Liver (tissue), 9 donors: ENCODE data around the gene UBE3D. TPM values are rescaled to one million over a fixed set of nuclear protein-coding genes. Genes with fewer than 3 reads are reported as not detected.

Experiments used
- DNase-seq: peaks from one replicate; pipeline ENCODE4 v3.0.0-alpha.2; 2017; ENCODE audit warnings: low spot score
- H3K27ac ChIP-seq, 2 donors: one replicate each; pipeline ENCODE4 v1.7.0; 2013; ENCODE audit warnings: inconsistent platforms in 2 of 2, low read length in 2 of 2, control low read depth in 1 of 2, low read depth in 1 of 2, mild to moderate bottlenecking in 1 of 2
- H3K27me3 ChIP-seq, 4 donors: one replicate each; pipeline versions ENCODE4 v1.6.1 to v1.7.0; 2013; ENCODE audit warnings: low read length in 3 of 4, inconsistent platforms in 1 of 4, mild to moderate bottlenecking in 1 of 4, moderate library complexity in 1 of 4; ENCODE audit not compliant: control insufficient read depth in 4 of 4, insufficient read depth in 4 of 4
- H3K36me3 ChIP-seq, 4 donors: one replicate each; pipeline versions ENCODE4 v1.6.1 to v1.7.0; 2013; ENCODE audit warnings: low read length in 3 of 4, mild to moderate bottlenecking in 3 of 4, low read depth in 1 of 4, moderate library complexity in 1 of 4; ENCODE audit not compliant: control insufficient read depth in 4 of 4, insufficient read depth in 3 of 4
- H3K4me1 ChIP-seq, 4 donors: one replicate each; pipeline versions ENCODE4 v1.6.1 to v1.7.0; 2013; ENCODE audit warnings: low read length in 3 of 4, mild to moderate bottlenecking in 3 of 4, moderate library complexity in 1 of 4; ENCODE audit not compliant: control insufficient read depth in 4 of 4, insufficient read depth in 4 of 4
- H3K4me3 ChIP-seq, 3 donors: one replicate each; pipeline versions ENCODE4 v1.6.1 to v1.7.0; 2013; ENCODE audit warnings: low read length in 3 of 3, control low read depth in 1 of 3, low read depth in 1 of 3, mild to moderate bottlenecking in 1 of 3
- H3K9ac ChIP-seq, 2 donors: one replicate each; pipeline ENCODE4 v1.7.0; 2013; ENCODE audit warnings: low read length in 2 of 2, mild to moderate bottlenecking in 2 of 2, moderate library complexity in 2 of 2, control low read depth in 1 of 2, low read depth in 1 of 2
- H3K9me3 ChIP-seq, 4 donors: one replicate each; pipeline versions ENCODE4 v1.6.1 to v1.7.0; 2013; ENCODE audit warnings: low read length in 3 of 4; ENCODE audit not compliant: control insufficient read depth in 4 of 4
- EGR1 ChIP-seq, 2 donors: IDR thresholded peaks; 2 replicates each; pipeline ENCODE4 v1.6.1; 2016 to 2018; ENCODE audit warnings: antibody characterized with exemption in 2 of 2, low read depth in 2 of 2
- FOXA1 ChIP-seq: IDR thresholded peaks from 2 replicates; pipeline ENCODE4 v1.6.1; 2016; ENCODE audit warnings: antibody characterized with exemption
- FOXA2 ChIP-seq: IDR thresholded peaks from 2 replicates; pipeline ENCODE4 v1.6.1; 2016; ENCODE audit warnings: antibody characterized with exemption
- GABPA ChIP-seq, 2 donors: IDR thresholded peaks in 1 of 2; conservative IDR thresholded peaks in 1 of 2; 2 replicates each; pipeline ENCODE4 v1.6.1; 2016; ENCODE audit warnings: antibody characterized with exemption in 2 of 2, mild to moderate bottlenecking in 1 of 2, moderate library complexity in 1 of 2
- HNF4A ChIP-seq, 2 donors: conservative IDR thresholded peaks; 2 replicates each; pipeline ENCODE4 v1.6.1; 2016; ENCODE audit warnings: antibody characterized with exemption in 2 of 2, mild to moderate bottlenecking in 2 of 2
- HNF4G ChIP-seq: IDR thresholded peaks from 2 replicates; pipeline ENCODE4 v1.6.1; 2016; ENCODE audit warnings: antibody characterized with exemption
- JUND ChIP-seq, 2 donors: IDR thresholded peaks; 2 replicates each; pipeline ENCODE4 v1.6.1; 2016; ENCODE audit warnings: antibody characterized with exemption in 2 of 2
- NR2F2 ChIP-seq: IDR thresholded peaks from 2 replicates; pipeline ENCODE4 v1.6.1; 2016; ENCODE audit warnings: antibody characterized with exemption
- RAD21 ChIP-seq, 2 donors: IDR thresholded peaks; 2 replicates each; pipeline ENCODE4 v1.6.1; 2016; ENCODE audit warnings: antibody characterized with exemption in 2 of 2, mild to moderate bottlenecking in 2 of 2
- RXRA ChIP-seq, 2 donors: IDR thresholded peaks; 2 replicates each; pipeline ENCODE4 v1.6.1; 2017 to 2018; ENCODE audit warnings: antibody characterized with exemption in 2 of 2, mild to moderate bottlenecking in 1 of 2
- SP1 ChIP-seq: IDR thresholded peaks from 2 replicates; pipeline ENCODE4 v1.6.1; 2018; ENCODE audit warnings: antibody characterized with exemption, mild to moderate bottlenecking
- TAF1 ChIP-seq: conservative IDR thresholded peaks from 2 replicates; pipeline ENCODE4 v1.6.1; 2016; ENCODE audit warnings: antibody characterized with exemption, mild to moderate bottlenecking
- YY1 ChIP-seq: IDR thresholded peaks from 2 replicates; pipeline ENCODE4 v1.6.1; 2016; ENCODE audit warnings: antibody characterized with exemption, mild to moderate bottlenecking
- WGBS: extraction: QIAGEN DNeasy Blood & Tissue Kit; methylation state at CpG from one replicate; pipeline ENCODE4 v1.1.7; 2013; 5-methylcytosine and 5-hydroxymethylcytosine counted together
- polyA plus RNA-seq, 2 donors: library from polyadenylated mRNA; stranded (reverse) in 1 of 2; unstranded in 1 of 2; fragments of 200-250 nt in 1 of 2; fragments of >200 nt in 1 of 2; fragmentation: Nextera tagmentation in 1 of 2; extraction: Ambion mirVana in 1 of 2; gene quantifications; one replicate each; pipeline versions ENCODE4 v1.2.1 to v1.2.3, GENCODE V29; 2013 to 2015
- total RNA-seq, 2 donors: library from RNA; depleted of rRNA; stranded (reverse); fragments of >200 nt; gene quantifications; one replicate each; pipeline ENCODE4 v1.2.3, GENCODE V29; 2014
- TF ChIP-seq, protein P1 (sequence below): IDR thresholded peaks from 2 replicates; pipeline ENCODE4 v1.6.1; 2016; ENCODE audit warnings: antibody characterized with exemption
- TF ChIP-seq, protein P2 (sequence below): IDR thresholded peaks from 2 replicates; pipeline ENCODE4 v1.6.1; 2016; ENCODE audit warnings: antibody characterized with exemption
- TF ChIP-seq, protein P3 (sequence below): IDR thresholded peaks from 2 replicates; pipeline ENCODE4 v1.6.1; 2016; ENCODE audit warnings: antibody characterized with exemption
- TF ChIP-seq, protein P4 (sequence below): fragments of 150-350 bp; IDR thresholded peaks from 2 replicates; pipeline ENCODE4 v1.5.1; 2017; ENCODE audit warnings: improper control_type of control experiment, low read depth, low read length; ENCODE audit not compliant: missing input control
- TF ChIP-seq, protein P5 (sequence below): IDR thresholded peaks from 2 replicates; pipeline ENCODE4 v1.6.1; 2016; ENCODE audit warnings: antibody characterized with exemption, mild to moderate bottlenecking
- donor health status: healthy.
- donor health status: healthy.
- donor health status: healthy.
- donor health status: healthy.
- donor health status: healthy.

Gene UBE3D
- total and polyA plus RNA-seq, 4 donors = 0.78 to 6.4 (median 1.9) TPM

DNA sequence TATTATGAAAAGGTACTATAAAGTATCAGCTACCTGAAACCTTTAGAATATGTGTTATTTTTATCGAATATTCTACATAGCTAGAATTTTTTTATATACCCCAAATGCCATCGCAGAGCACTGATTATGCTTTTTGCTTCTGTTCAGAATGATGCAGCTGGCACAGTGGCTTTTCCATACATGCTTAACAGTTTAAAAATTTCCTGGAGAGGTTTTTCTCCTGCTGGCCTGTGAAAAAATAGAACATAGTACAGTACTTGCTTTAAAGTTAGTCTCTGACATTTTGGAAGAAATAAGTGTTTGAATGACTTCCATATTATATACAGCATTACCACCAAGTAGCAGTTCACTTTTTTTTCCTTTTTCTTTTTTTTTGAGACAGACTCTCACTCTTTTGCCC is 7.1 kb upstream of the UBE3D start:
- Histone ChIP-seq H3K4me3 (no peak overlapping the region), H3K36me3 (peaks cover 0 to 2% (median 0%) of the 10 kb centered on the region in 4 donors), H3K27me3 (no peaks in the 10 kb centered on the region), H3K9me3 (no peaks in the 10 kb centered on the region), H3K4me1 (peaks cover 0 to 15% (median 5%) of the 10 kb centered on the region in 4 donors), H3K9ac (no peak overlapping the region), H3K27ac (no peak overlapping the region)
- no peak for DNase-seq
- WGBS = 94% methylated on average over 2 of the region's 2 CpGs
- TF ChIP-seq YY1 = no peak
- TF ChIP-seq HNF4A (conservative IDR thresholded peaks at IDR 0.05) = no peak
- no peak for TF ChIP-seq RXRA (IDR thresholded peaks at IDR 0.05)
- TF ChIP-seq GABPA (IDR thresholded peaks at IDR 0.05 in 1 of 2, conservative IDR thresholded peaks at IDR 0.05 in 1 of 2) = no peak
- no peak for TF ChIP-seq JUND (IDR thresholded peaks at IDR 0.05)
- TF ChIP-seq, protein P1, sequence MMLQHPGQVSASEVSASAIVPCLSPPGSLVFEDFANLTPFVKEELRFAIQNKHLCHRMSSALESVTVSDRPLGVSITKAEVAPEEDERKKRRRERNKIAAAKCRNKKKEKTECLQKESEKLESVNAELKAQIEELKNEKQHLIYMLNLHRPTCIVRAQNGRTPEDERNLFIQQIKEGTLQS = no peak
- TF ChIP-seq, protein P2, sequence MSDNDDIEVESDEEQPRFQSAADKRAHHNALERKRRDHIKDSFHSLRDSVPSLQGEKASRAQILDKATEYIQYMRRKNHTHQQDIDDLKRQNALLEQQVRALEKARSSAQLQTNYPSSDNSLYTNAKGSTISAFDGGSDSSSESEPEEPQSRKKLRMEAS = no peak
- no peak for TF ChIP-seq NR2F2
- no peak for TF ChIP-seq SP1
- TF ChIP-seq HNF4G = no peak

DNA sequence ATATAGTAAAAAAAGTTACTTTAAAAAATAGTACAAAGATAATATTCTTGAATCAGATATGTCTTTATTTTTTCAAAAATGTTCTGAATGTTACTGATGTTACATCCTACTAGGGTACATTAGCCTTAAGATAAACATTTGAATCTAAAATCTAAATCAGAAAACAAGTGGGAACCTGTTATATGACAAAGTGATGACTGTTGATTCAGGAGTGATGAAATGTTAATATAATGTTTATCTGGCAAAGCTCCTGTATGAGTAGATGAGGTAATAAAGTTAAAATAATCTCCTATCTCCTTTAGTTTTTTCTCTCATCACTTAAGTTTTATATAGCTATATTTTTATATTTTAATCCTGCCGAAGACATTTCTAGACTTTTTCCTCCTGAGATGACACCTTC is 6.1 kb upstream of the UBE3D start:
- no peak overlapping the region for H3K27ac ChIP-seq
- H3K27me3 ChIP-seq = no peaks in the 10 kb centered on the region

More for the DNA sequence above, 6.1 kb upstream of the UBE3D start:
- Histone ChIP-seq H3K9ac (no peak overlapping the region), H3K4me3 (no peak overlapping the region), H3K9me3 (no peaks in the 10 kb centered on the region), H3K4me1 (peaks cover 0 to 15% (median 5%) of the 10 kb centered on the region in 4 donors), H3K36me3 (peaks cover 0 to 2% (median 0%) of the 10 kb centered on the region in 4 donors)
- DNase-seq = no peak
- 89% methylated on average over 1 of the region's 1 CpG for WGBS
- TF ChIP-seq NR2F2 (no peak), FOXA2 (no peak), EGR1 (IDR thresholded peaks at IDR 0.05; ENCODE audit: low read depth in 2 of 2) (no peak), JUND (IDR thresholded peaks at IDR 0.05) (no peak), HNF4G (no peak), YY1 (no peak), SP1 (no peak), RAD21 (IDR thresholded peaks at IDR 0.05) (no peak), FOXA1 (no peak), GABPA (IDR thresholded peaks at IDR 0.05 in 1 of 2, conservative IDR thresholded peaks at IDR 0.05 in 1 of 2) (no peak), HNF4A (conservative IDR thresholded peaks at IDR 0.05) (no peak), RXRA (IDR thresholded peaks at IDR 0.05) (no peak), TAF1 (no peak)
- TF ChIP-seq, protein P3, sequence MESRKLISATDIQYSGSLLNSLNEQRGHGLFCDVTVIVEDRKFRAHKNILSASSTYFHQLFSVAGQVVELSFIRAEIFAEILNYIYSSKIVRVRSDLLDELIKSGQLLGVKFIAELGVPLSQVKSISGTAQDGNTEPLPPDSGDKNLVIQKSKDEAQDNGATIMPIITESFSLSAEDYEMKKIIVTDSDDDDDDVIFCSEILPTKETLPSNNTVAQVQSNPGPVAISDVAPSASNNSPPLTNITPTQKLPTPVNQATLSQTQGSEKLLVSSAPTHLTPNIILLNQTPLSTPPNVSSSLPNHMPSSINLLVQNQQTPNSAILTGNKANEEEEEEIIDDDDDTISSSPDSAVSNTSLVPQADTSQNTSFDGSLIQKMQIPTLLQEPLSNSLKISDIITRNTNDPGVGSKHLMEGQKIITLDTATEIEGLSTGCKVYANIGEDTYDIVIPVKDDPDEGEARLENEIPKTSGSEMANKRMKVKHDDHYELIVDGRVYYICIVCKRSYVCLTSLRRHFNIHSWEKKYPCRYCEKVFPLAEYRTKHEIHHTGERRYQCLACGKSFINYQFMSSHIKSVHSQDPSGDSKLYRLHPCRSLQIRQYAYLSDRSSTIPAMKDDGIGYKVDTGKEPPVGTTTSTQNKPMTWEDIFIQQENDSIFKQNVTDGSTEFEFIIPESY = no peak
- TF ChIP-seq, protein P2 = no peak
- TF ChIP-seq, protein P4, sequence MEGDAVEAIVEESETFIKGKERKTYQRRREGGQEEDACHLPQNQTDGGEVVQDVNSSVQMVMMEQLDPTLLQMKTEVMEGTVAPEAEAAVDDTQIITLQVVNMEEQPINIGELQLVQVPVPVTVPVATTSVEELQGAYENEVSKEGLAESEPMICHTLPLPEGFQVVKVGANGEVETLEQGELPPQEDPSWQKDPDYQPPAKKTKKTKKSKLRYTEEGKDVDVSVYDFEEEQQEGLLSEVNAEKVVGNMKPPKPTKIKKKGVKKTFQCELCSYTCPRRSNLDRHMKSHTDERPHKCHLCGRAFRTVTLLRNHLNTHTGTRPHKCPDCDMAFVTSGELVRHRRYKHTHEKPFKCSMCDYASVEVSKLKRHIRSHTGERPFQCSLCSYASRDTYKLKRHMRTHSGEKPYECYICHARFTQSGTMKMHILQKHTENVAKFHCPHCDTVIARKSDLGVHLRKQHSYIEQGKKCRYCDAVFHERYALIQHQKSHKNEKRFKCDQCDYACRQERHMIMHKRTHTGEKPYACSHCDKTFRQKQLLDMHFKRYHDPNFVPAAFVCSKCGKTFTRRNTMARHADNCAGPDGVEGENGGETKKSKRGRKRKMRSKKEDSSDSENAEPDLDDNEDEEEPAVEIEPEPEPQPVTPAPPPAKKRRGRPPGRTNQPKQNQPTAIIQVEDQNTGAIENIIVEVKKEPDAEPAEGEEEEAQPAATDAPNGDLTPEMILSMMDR = no peak
- TF ChIP-seq, protein P1 = no peak
- TF ChIP-seq, protein P5, sequence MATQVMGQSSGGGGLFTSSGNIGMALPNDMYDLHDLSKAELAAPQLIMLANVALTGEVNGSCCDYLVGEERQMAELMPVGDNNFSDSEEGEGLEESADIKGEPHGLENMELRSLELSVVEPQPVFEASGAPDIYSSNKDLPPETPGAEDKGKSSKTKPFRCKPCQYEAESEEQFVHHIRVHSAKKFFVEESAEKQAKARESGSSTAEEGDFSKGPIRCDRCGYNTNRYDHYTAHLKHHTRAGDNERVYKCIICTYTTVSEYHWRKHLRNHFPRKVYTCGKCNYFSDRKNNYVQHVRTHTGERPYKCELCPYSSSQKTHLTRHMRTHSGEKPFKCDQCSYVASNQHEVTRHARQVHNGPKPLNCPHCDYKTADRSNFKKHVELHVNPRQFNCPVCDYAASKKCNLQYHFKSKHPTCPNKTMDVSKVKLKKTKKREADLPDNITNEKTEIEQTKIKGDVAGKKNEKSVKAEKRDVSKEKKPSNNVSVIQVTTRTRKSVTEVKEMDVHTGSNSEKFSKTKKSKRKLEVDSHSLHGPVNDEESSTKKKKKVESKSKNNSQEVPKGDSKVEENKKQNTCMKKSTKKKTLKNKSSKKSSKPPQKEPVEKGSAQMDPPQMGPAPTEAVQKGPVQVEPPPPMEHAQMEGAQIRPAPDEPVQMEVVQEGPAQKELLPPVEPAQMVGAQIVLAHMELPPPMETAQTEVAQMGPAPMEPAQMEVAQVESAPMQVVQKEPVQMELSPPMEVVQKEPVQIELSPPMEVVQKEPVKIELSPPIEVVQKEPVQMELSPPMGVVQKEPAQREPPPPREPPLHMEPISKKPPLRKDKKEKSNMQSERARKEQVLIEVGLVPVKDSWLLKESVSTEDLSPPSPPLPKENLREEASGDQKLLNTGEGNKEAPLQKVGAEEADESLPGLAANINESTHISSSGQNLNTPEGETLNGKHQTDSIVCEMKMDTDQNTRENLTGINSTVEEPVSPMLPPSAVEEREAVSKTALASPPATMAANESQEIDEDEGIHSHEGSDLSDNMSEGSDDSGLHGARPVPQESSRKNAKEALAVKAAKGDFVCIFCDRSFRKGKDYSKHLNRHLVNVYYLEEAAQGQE = no peak
